ENCODE results near the gene RNASE4.

- TF ChIP-seq CTCF (conservative IDR thresholded peaks at IDR 0.05) = no peak
- no peak for TF ChIP-seq ZFX (IDR thresholded peaks at IDR 0.05)
Observed at GRCh38 chr14:20726531-20726930, 42.2 kb downstream of the RNASE4 start.
